ENCODE measurements around the gene MMAB. TPM values are rescaled to one million over a fixed set of nuclear protein-coding genes. Genes with fewer than 3 reads are reported as not detected.

Gene MMAB
- total RNA-seq, 6 experiments from 2014 or later = 12.8 to 23.1 (median 18.7) TPM

DNA sequence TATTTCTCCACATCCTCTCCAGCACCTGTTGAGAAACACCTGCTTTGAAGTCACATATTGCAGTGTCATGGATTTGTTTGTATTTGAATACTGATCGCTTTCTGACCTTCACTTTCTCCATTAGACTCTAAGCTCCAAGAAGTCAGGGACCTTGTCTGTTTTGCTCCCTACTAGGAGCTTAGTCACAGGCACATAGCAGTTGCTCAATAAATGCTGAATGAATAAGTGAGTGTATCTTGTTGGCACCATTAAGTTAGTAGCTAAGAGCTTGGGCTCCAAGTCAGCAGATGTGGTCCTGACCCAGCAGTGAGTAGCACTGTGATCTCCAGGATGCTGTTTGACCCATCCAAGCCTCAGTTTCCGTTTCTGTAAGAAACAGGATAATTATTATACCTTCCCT lies 10.4 kb upstream of the MMAB start:
- Mint-ChIP-seq H3K9me3 (no peaks in the 10 kb centered on the region), H3K4me3 (no peak overlapping the region), H3K27me3 (ENCODE audit: insufficient read depth) (no peaks in the 10 kb centered on the region; the same call in 1 of the 2 replicates), H3K4me1 (ENCODE audit: low read depth) (no peaks in the 10 kb centered on the region), H3K36me3 (ENCODE audit: low read depth) (peaks cover 4% of the 10 kb centered on the region), H3K27ac (no peak overlapping the region)
- TF ChIP-seq, protein P1, sequence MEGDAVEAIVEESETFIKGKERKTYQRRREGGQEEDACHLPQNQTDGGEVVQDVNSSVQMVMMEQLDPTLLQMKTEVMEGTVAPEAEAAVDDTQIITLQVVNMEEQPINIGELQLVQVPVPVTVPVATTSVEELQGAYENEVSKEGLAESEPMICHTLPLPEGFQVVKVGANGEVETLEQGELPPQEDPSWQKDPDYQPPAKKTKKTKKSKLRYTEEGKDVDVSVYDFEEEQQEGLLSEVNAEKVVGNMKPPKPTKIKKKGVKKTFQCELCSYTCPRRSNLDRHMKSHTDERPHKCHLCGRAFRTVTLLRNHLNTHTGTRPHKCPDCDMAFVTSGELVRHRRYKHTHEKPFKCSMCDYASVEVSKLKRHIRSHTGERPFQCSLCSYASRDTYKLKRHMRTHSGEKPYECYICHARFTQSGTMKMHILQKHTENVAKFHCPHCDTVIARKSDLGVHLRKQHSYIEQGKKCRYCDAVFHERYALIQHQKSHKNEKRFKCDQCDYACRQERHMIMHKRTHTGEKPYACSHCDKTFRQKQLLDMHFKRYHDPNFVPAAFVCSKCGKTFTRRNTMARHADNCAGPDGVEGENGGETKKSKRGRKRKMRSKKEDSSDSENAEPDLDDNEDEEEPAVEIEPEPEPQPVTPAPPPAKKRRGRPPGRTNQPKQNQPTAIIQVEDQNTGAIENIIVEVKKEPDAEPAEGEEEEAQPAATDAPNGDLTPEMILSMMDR (IDR thresholded peaks at IDR 0.05) = no peak
- no peak for DNase-seq

DNA sequence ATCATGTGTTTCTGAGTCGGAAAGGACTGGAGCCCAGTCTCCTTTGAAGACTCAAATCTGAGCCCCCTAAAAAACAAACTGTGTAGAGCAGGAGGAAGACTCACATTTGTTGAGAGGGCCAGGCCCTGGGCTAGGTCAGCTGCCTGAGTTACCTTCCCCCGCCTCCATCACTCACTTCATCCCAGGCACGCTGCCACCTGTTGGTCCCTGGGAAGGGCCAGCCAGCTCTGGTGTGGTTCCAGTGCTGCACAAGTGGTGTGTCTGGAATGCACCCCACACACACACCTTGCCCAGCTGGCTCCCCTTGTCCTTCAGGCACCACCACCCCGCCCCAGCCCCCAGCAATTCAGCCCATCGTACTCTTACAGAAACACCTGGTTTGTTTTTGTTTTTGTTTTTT lies 9.3 kb upstream of the MMAB start:
- no peak overlapping the region for H3K27ac Mint-ChIP-seq
- H3K4me3 Mint-ChIP-seq = no peak overlapping the region
- no peak for DNase-seq
- H3K9me3 Mint-ChIP-seq = no peaks in the 10 kb centered on the region
- TF ChIP-seq, protein P1 (IDR thresholded peaks at IDR 0.05) = no peak; the same call in 1 of the 2 replicates
- H3K4me1 Mint-ChIP-seq (ENCODE audit: low read depth) = no peaks in the 10 kb centered on the region
- peaks cover 4% of the 10 kb centered on the region for H3K36me3 Mint-ChIP-seq (ENCODE audit: low read depth)
- H3K27me3 Mint-ChIP-seq (ENCODE audit: insufficient read depth) = no peaks in the 10 kb centered on the region

DNA sequence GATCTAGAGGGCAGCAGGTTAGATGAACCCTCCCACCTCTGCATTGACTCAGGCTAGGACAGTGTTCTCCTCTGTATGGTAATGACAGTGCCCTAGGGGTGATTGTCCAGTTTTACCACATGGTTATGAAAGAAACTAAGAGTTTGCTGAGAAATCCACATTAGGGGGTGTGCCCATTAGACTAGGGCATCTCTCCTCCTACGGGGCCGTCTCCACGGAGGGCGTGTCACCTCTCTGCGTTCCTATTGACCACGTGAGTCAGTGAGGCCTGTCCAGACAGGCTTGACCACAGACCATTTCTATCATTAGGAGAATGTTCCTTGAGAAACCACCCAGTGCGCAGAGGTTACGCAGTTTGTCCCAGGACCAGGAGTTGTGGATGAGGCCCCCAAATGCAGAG lies 8.6 kb upstream of the MMAB start:
- Mint-ChIP-seq H3K36me3 (ENCODE audit: low read depth) (peaks cover 4% of the 10 kb centered on the region), H3K9me3 (no peaks in the 10 kb centered on the region), H3K4me1 (ENCODE audit: low read depth) (no peaks in the 10 kb centered on the region), H3K4me3 (no peak overlapping the region), H3K27me3 (ENCODE audit: insufficient read depth) (no peaks in the 10 kb centered on the region), H3K27ac (no peak overlapping the region; the same call in 1 of the 2 replicates)
- peak; percentile 5 for DNase-seq
- TF ChIP-seq, protein P1 (IDR thresholded peaks at IDR 0.05) = no peak

DNA sequence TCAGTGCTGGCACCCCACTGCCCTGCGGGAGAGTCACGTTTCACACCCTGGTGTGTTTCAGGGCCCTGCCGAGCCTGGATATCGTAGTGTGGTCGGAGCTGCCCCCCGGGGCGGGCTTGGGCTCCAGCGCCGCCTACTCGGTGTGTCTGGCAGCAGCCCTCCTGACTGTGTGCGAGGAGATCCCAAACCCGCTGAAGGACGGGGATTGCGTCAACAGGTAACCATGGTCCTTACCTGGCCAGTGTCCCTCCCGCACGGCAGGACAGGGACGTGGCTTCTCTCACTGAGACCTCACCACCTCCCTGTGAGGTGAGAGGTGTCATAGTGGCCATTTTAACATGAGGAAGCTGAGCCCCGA lies 8.0 kb upstream of the MMAB start:
- no peak for DNase-seq
- Mint-ChIP-seq H3K4me3 (no peak overlapping the region), H3K4me1 (ENCODE audit: low read depth) (no peaks in the 10 kb centered on the region), H3K27ac (no peak overlapping the region), H3K27me3 (ENCODE audit: insufficient read depth) (no peaks in the 10 kb centered on the region), H3K36me3 (ENCODE audit: low read depth) (peaks cover 4% of the 10 kb centered on the region), H3K9me3 (no peaks in the 10 kb centered on the region)
- TF ChIP-seq, protein P1 (IDR thresholded peaks at IDR 0.05) = no peak

DNA sequence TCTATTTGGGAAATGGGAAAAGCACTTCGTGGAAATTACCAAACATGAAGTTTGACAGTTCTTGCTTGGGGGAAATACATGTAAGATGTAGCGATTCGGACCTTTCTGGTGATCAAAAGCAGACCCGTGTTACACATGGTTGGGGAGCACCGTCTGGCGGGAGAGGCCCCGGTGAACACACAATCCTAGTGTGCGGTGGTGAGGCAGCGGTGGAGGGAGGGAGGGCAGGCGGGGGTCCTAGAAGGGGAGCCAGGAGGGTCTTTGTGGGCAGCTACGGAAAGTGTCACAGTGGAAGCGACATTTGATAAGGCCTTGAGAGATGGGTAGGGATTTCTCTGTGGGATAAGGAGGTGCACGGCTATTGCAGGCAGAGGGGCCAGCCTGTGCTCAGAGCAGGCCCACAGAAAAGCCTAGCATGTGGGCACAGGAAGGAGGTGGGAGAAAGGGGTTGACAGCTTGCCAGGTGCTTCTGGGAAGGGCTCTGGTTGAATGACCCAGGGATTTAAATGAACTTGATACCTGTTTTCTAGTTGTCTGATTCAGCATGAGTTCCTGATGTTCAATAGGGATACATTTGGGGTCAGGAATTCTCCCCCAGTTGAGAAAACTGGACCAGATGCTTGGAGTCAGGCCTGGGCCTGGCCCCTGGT lies 7.5 kb upstream of the MMAB start:
- H3K4me1 Mint-ChIP-seq (ENCODE audit: low read depth) = no peaks in the 10 kb centered on the region
- no peak for DNase-seq

More for the DNA sequence above, 7.5 kb upstream of the MMAB start:
- Mint-ChIP-seq H3K9me3 (no peaks in the 10 kb centered on the region), H3K4me3 (no peak overlapping the region), H3K36me3 (ENCODE audit: low read depth) (peaks cover 4% of the 10 kb centered on the region), H3K27ac (no peak overlapping the region), H3K27me3 (ENCODE audit: insufficient read depth) (no peaks in the 10 kb centered on the region)
- TF ChIP-seq, protein P1 (IDR thresholded peaks at IDR 0.05) = no peak

All from HFFc6 (cell line).